ACC112 (cell line): ENCODE data around the gene SCD5.

Experiments used
- H2AFZ ChIP-seq: fragments of 200-600 bp; sonication (generic); one replicate; pipeline ENCODE4 v1.6.0; 2017; ENCODE audit warnings: antibody characterized with exemption, low read length; ENCODE audit not compliant: unreplicated experiment
- H3K27ac ChIP-seq: fragments of 200-600 bp; sonication (generic); 2 replicates; pipeline ENCODE4 v1.5.1; 2014; ENCODE audit warnings: low read depth, mild to moderate bottlenecking, antibody characterized with exemption, low read length, moderate library complexity
- H3K27me3 ChIP-seq: fragments of 200-600 bp; sonication (generic); 2 replicates; pipeline ENCODE4 v1.6.1; 2014; ENCODE audit warnings: mild to moderate bottlenecking, antibody characterized with exemption, low read length, moderate library complexity, mixed read lengths; ENCODE audit not compliant: insufficient read depth
- H3K36me3 ChIP-seq: fragments of 200-600 bp; sonication (generic); 2 replicates; pipeline ENCODE4 v1.6.1; 2016; ENCODE audit warnings: mild to moderate bottlenecking, antibody characterized with exemption, low read length, moderate library complexity, mixed read lengths; ENCODE audit not compliant: insufficient read depth
- H3K4me1 ChIP-seq: fragments of 200-600 bp; sonication (generic); one replicate; pipeline ENCODE4 v1.6.1; 2016; ENCODE audit warnings: low read length, mixed read lengths; ENCODE audit not compliant: insufficient read depth, unreplicated experiment, control insufficient read depth
- H3K4me3 ChIP-seq: fragments of 200-600 bp; sonication (generic); 2 replicates; pipeline ENCODE4 v1.5.1; 2014; ENCODE audit warnings: mild to moderate bottlenecking, low read depth, low read length
- H3K79me2 ChIP-seq: fragments of 200-600 bp; sonication (generic); one replicate; pipeline ENCODE4 v1.6.0; 2016; ENCODE audit warnings: low read length; ENCODE audit not compliant: control insufficient read depth, unreplicated experiment, insufficient read depth

Gene SCD5

GRCh38 chr4:82782626-82783345, 15.8 kb downstream of the SCD5 start:
- Histone ChIP-seq H3K4me3 (no peak overlapping the region), H2AFZ (no peak overlapping the region), H3K27ac (no peak overlapping the region), H3K27me3 (no peaks in the 10 kb centered on the region), H3K36me3 (no peaks in the 10 kb centered on the region), H3K4me1 (peaks cover 38% of the 10 kb centered on the region), H3K79me2 (peaks cover 9% of the 10 kb centered on the region)

- Histone ChIP-seq H2AFZ (no peak overlapping the region), H3K4me3 (no peak overlapping the region), H3K4me1 (peaks cover 31% of the 10 kb centered on the region), H3K27ac (no peak overlapping the region), H3K79me2 (peaks cover 6% of the 10 kb centered on the region), H3K27me3 (no peaks in the 10 kb centered on the region), H3K36me3 (no peaks in the 10 kb centered on the region)
Observed at GRCh38 chr4:82780752-82781231, 17.8 kb downstream of the SCD5 start.

GRCh38 chr4:82780170-82780751, 18.3 kb downstream of the SCD5 start:
- Histone ChIP-seq H3K27ac (no peak overlapping the region), H3K27me3 (no peaks in the 10 kb centered on the region), H3K4me3 (no peak overlapping the region), H3K36me3 (no peaks in the 10 kb centered on the region), H3K4me1 (peaks cover 30% of the 10 kb centered on the region), H3K79me2 (peaks cover 6% of the 10 kb centered on the region), H2AFZ (no peak overlapping the region)

- H3K4me1 ChIP-seq, result peaks cover 18% of the 10 kb centered on the region
- peaks cover 6% of the 10 kb centered on the region for H3K79me2 ChIP-seq
- H3K27me3 ChIP-seq, result no peaks in the 10 kb centered on the region
- no peak overlapping the region for H3K27ac ChIP-seq
- H3K36me3 ChIP-seq, result no peaks in the 10 kb centered on the region
- H2AFZ ChIP-seq, result no peak overlapping the region
- no peak overlapping the region for H3K4me3 ChIP-seq
Observed at GRCh38 chr4:82779032-82779431, 19.6 kb downstream of the SCD5 start.

GRCh38 chr4:82777857-82778525, 20.6 kb downstream of the SCD5 start:
- H3K36me3 ChIP-seq, result no peaks in the 10 kb centered on the region
- no peak overlapping the region for H2AFZ ChIP-seq
- H3K4me1 ChIP-seq, result peaks cover 18% of the 10 kb centered on the region
- no peak overlapping the region for H3K4me3 ChIP-seq
- no peaks in the 10 kb centered on the region for H3K27me3 ChIP-seq
- H3K27ac ChIP-seq, result no peak overlapping the region
- peaks cover 5% of the 10 kb centered on the region for H3K79me2 ChIP-seq

GRCh38 chr4:82776925-82777542, 21.6 kb downstream of the SCD5 start:
- no peak overlapping the region for H3K27ac ChIP-seq
- H3K4me3 ChIP-seq, result no peak overlapping the region
- H3K36me3 ChIP-seq, result no peaks in the 10 kb centered on the region
- no peaks in the 10 kb centered on the region for H3K27me3 ChIP-seq
- H3K79me2 ChIP-seq, result peaks cover 3% of the 10 kb centered on the region
- no peak overlapping the region for H2AFZ ChIP-seq
- peaks cover 18% of the 10 kb centered on the region for H3K4me1 ChIP-seq

GRCh38 chr4:82775243-82775642, 23.4 kb downstream of the SCD5 start:
- no peak overlapping the region for H3K27ac ChIP-seq
- peaks cover 4% of the 10 kb centered on the region for H3K4me1 ChIP-seq
- H3K4me3 ChIP-seq, result no peak overlapping the region
- H3K79me2 ChIP-seq, result peaks cover 3% of the 10 kb centered on the region
- no peaks in the 10 kb centered on the region for H3K27me3 ChIP-seq
- H3K36me3 ChIP-seq, result no peaks in the 10 kb centered on the region
- no peak overlapping the region for H2AFZ ChIP-seq

- H3K36me3 ChIP-seq, result no peaks in the 10 kb centered on the region
- no peak overlapping the region for H2AFZ ChIP-seq
- peaks cover 4% of the 10 kb centered on the region for H3K4me1 ChIP-seq
- H3K27me3 ChIP-seq, result no peaks in the 10 kb centered on the region
- no peak overlapping the region for H3K27ac ChIP-seq
- peaks cover 3% of the 10 kb centered on the region for H3K79me2 ChIP-seq
- H3K4me3 ChIP-seq, result no peak overlapping the region
Observed at GRCh38 chr4:82774711-82775171, 23.9 kb downstream of the SCD5 start.

- no peaks in the 10 kb centered on the region for H3K36me3 ChIP-seq
- no peaks in the 10 kb centered on the region for H3K27me3 ChIP-seq
- H3K79me2 ChIP-seq, result no peaks in the 10 kb centered on the region
- no peak overlapping the region for H2AFZ ChIP-seq
- peaks cover 4% of the 10 kb centered on the region for H3K4me1 ChIP-seq
- H3K27ac ChIP-seq, result no peak overlapping the region
- H3K4me3 ChIP-seq, result no peak overlapping the region
Observed at GRCh38 chr4:82773057-82773456, 25.5 kb downstream of the SCD5 start.

GRCh38 chr4:82770607-82771006, 28.0 kb downstream of the SCD5 start:
- H3K79me2 ChIP-seq, result no peaks in the 10 kb centered on the region

More at GRCh38 chr4:82770607-82771006, 28.0 kb downstream of the SCD5 start:
- Histone ChIP-seq H3K36me3 (no peaks in the 10 kb centered on the region), H3K4me1 (no peaks in the 10 kb centered on the region), H3K27ac (no peak overlapping the region), H3K4me3 (no peak overlapping the region), H2AFZ (no peak overlapping the region), H3K27me3 (no peaks in the 10 kb centered on the region)
